Measurements from ENCODE around the gene WDR45B.

WDR45B gene

GRCh38 chr17:82658331-82658730 is 10.1 kb upstream of the WDR45B start:
- H3K9me3 ChIP-seq (ENCODE audit: low read length): no peaks in the 10 kb centered on the region
- TF ChIP-seq EZH2 (IDR thresholded peaks at IDR 0.05; ENCODE audit: borderline replicate concordance, low read length) (no peak), CTCF (IDR thresholded peaks at IDR 0.05; ENCODE audit: low read length) (no peak)
- H3K27ac ChIP-seq (ENCODE audit: low read depth, low read length, poor library complexity, severe bottlenecking): no peak overlapping the region
- H3F3A ChIP-seq (ENCODE audit: insufficient read depth, low read length): no peaks in the 10 kb centered on the region
- H3K36me3 ChIP-seq (ENCODE audit: insufficient read depth, low read length): no peaks in the 10 kb centered on the region; the same call in 1 of the 2 replicates
- H3K9ac ChIP-seq (ENCODE audit: low read length): no peak overlapping the region
- no peak overlapping the region for H3K4me2 ChIP-seq (ENCODE audit: low read length)
- H3K27me3 ChIP-seq (ENCODE audit: insufficient read depth, low read length): peaks cover 3% of the 10 kb centered on the region; the same call in 1 of the 2 replicates
- H4K20me1 ChIP-seq (ENCODE audit: insufficient read depth, low read length): no peaks in the 10 kb centered on the region
- no peaks in the 10 kb centered on the region for H3K9me2 ChIP-seq (ENCODE audit: low read depth, low read length)
- no peak overlapping the region for H3K4me3 ChIP-seq (ENCODE audit: low read depth, low read length, poor library complexity, severe bottlenecking)
- H3K4me1 ChIP-seq (ENCODE audit: insufficient read depth, low read length, severe bottlenecking): peaks cover 8% of the 10 kb centered on the region
- no peaks in the 10 kb centered on the region for H3K79me2 ChIP-seq (ENCODE audit: insufficient read depth, low read length)
- no peak overlapping the region for H2AFZ ChIP-seq (ENCODE audit: low read length)

GRCh38 chr17:82657926-82658325 is 9.7 kb upstream of the WDR45B start:
- no peak for TF ChIP-seq EZH2 (IDR thresholded peaks at IDR 0.05; ENCODE audit: borderline replicate concordance, low read length)
- TF ChIP-seq CTCF (IDR thresholded peaks at IDR 0.05; ENCODE audit: low read length): no peak
- Histone ChIP-seq H3K4me2 (ENCODE audit: low read length) (no peak overlapping the region), H3K36me3 (ENCODE audit: insufficient read depth, low read length) (no peaks in the 10 kb centered on the region; the same call in 1 of the 2 replicates), H3F3A (ENCODE audit: insufficient read depth, low read length) (no peaks in the 10 kb centered on the region), H3K9me3 (ENCODE audit: low read length) (no peaks in the 10 kb centered on the region), H3K79me2 (ENCODE audit: insufficient read depth, low read length) (no peaks in the 10 kb centered on the region), H3K27ac (ENCODE audit: low read depth, low read length, poor library complexity, severe bottlenecking) (no peak overlapping the region), H3K9ac (ENCODE audit: low read length) (no peak overlapping the region), H3K27me3 (ENCODE audit: insufficient read depth, low read length) (peaks cover 3% of the 10 kb centered on the region; the same call in 1 of the 2 replicates), H4K20me1 (ENCODE audit: insufficient read depth, low read length) (no peaks in the 10 kb centered on the region), H3K4me3 (ENCODE audit: low read depth, low read length, poor library complexity, severe bottlenecking) (no peak overlapping the region), H2AFZ (ENCODE audit: low read length) (no peak overlapping the region), H3K9me2 (ENCODE audit: low read depth, low read length) (no peaks in the 10 kb centered on the region), H3K4me1 (ENCODE audit: insufficient read depth, low read length, severe bottlenecking) (peaks cover 8% of the 10 kb centered on the region)

- Histone ChIP-seq H3F3A (ENCODE audit: insufficient read depth, low read length) (no peaks in the 10 kb centered on the region), H3K4me3 (ENCODE audit: low read depth, low read length, poor library complexity, severe bottlenecking) (no peak overlapping the region), H3K27ac (ENCODE audit: low read depth, low read length, poor library complexity, severe bottlenecking) (no peak overlapping the region), H3K4me2 (ENCODE audit: low read length) (no peak overlapping the region), H4K20me1 (ENCODE audit: insufficient read depth, low read length) (no peaks in the 10 kb centered on the region), H3K4me1 (ENCODE audit: insufficient read depth, low read length, severe bottlenecking) (peaks cover 8% of the 10 kb centered on the region), H2AFZ (ENCODE audit: low read length) (no peak overlapping the region), H3K9me3 (ENCODE audit: low read length) (no peaks in the 10 kb centered on the region), H3K9ac (ENCODE audit: low read length) (no peak overlapping the region), H3K9me2 (ENCODE audit: low read depth, low read length) (no peaks in the 10 kb centered on the region), H3K27me3 (ENCODE audit: insufficient read depth, low read length) (0 out of 2 replicates have a peak, but pooled peaks cover 6% of the 10 kb centered on the region), H3K36me3 (ENCODE audit: insufficient read depth, low read length) (no peaks in the 10 kb centered on the region; the same call in 1 of the 2 replicates), H3K79me2 (ENCODE audit: insufficient read depth, low read length) (no peaks in the 10 kb centered on the region)
- TF ChIP-seq CTCF (IDR thresholded peaks at IDR 0.05; ENCODE audit: low read length) (no peak), EZH2 (IDR thresholded peaks at IDR 0.05; ENCODE audit: borderline replicate concordance, low read length) (no peak)
Observed at GRCh38 chr17:82656266-82656665, 8.0 kb upstream of the WDR45B start.

Measured in OCI-LY1 (cell line).